ENCODE data around the gene PRPF31. TPM values are rescaled to one million over a fixed set of nuclear protein-coding genes. Genes with fewer than 3 reads are reported as not detected.

Gene PRPF31
- total and polyA plus RNA-seq, 2 of the 13 experiments (the other 11 are each of a cell fraction or from before 2014, with no cell fraction given), result 23.8 to 63.8 TPM

- TF ChIP-seq, protein P1, sequence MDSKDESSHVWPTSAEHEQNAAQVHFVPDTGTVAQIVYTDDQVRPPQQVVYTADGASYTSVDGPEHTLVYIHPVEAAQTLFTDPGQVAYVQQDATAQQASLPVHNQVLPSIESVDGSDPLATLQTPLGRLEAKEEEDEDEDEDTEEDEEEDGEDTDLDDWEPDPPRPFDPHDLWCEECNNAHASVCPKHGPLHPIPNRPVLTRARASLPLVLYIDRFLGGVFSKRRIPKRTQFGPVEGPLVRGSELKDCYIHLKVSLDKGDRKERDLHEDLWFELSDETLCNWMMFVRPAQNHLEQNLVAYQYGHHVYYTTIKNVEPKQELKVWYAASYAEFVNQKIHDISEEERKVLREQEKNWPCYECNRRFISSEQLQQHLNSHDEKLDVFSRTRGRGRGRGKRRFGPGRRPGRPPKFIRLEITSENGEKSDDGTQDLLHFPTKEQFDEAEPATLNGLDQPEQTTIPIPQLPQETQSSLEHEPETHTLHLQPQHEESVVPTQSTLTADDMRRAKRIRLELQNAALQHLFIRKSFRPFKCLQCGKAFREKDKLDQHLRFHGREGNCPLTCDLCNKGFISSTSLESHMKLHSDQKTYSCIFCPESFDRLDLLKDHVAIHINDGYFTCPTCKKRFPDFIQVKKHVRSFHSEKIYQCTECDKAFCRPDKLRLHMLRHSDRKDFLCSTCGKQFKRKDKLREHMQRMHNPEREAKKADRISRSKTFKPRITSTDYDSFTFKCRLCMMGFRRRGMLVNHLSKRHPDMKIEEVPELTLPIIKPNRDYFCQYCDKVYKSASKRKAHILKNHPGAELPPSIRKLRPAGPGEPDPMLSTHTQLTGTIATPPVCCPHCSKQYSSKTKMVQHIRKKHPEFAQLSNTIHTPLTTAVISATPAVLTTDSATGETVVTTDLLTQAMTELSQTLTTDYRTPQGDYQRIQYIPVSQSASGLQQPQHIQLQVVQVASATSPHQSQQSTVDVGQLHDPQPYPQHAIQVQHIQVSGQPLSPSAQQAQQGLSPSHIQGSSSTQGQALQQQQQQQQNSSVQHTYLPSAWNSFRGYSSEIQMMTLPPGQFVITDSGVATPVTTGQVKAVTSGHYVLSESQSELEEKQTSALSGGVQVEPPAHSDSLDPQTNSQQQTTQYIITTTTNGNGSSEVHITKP (CRISPR knock-in tag; IDR thresholded peaks at IDR 0.05; ENCODE audit: low read depth), result peak; percentile 18; the same call in 1 of the 2 replicates
- 0 out of 2 replicates have a peak, but pooled peaks have one; percentile 51 for TF ChIP-seq KIAA2018 (CRISPR knock-in tag; IDR thresholded peaks at IDR 0.05; ENCODE audit: borderline replicate concordance)
- TF ChIP-seq EED (CRISPR knock-in tag; IDR thresholded peaks at IDR 0.05), result no peak
- no peak for TF ChIP-seq LBX2 (CRISPR knock-in tag; IDR thresholded peaks at IDR 0.05; ENCODE audit: borderline replicate concordance)
- no peak for TF ChIP-seq SP5 (CRISPR knock-in tag; IDR thresholded peaks at IDR 0.05; ENCODE audit: borderline replicate concordance, low read depth)
- TF ChIP-seq, protein P2, sequence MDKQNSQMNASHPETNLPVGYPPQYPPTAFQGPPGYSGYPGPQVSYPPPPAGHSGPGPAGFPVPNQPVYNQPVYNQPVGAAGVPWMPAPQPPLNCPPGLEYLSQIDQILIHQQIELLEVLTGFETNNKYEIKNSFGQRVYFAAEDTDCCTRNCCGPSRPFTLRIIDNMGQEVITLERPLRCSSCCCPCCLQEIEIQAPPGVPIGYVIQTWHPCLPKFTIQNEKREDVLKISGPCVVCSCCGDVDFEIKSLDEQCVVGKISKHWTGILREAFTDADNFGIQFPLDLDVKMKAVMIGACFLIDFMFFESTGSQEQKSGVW (CRISPR knock-in tag; IDR thresholded peaks at IDR 0.05; ENCODE audit: borderline replicate concordance), result no peak
- TF ChIP-seq KLF12 (CRISPR knock-in tag; IDR thresholded peaks at IDR 0.05; ENCODE audit: borderline replicate concordance), result 0 out of 2 replicates have a peak, but pooled peaks have one; percentile 63
- peak; percentile 95; the same call in 1 of the 2 replicates for TF ChIP-seq ZNF34 (CRISPR knock-in tag; IDR thresholded peaks at IDR 0.05; ENCODE audit: borderline replicate concordance)
- TF ChIP-seq, protein P3, sequence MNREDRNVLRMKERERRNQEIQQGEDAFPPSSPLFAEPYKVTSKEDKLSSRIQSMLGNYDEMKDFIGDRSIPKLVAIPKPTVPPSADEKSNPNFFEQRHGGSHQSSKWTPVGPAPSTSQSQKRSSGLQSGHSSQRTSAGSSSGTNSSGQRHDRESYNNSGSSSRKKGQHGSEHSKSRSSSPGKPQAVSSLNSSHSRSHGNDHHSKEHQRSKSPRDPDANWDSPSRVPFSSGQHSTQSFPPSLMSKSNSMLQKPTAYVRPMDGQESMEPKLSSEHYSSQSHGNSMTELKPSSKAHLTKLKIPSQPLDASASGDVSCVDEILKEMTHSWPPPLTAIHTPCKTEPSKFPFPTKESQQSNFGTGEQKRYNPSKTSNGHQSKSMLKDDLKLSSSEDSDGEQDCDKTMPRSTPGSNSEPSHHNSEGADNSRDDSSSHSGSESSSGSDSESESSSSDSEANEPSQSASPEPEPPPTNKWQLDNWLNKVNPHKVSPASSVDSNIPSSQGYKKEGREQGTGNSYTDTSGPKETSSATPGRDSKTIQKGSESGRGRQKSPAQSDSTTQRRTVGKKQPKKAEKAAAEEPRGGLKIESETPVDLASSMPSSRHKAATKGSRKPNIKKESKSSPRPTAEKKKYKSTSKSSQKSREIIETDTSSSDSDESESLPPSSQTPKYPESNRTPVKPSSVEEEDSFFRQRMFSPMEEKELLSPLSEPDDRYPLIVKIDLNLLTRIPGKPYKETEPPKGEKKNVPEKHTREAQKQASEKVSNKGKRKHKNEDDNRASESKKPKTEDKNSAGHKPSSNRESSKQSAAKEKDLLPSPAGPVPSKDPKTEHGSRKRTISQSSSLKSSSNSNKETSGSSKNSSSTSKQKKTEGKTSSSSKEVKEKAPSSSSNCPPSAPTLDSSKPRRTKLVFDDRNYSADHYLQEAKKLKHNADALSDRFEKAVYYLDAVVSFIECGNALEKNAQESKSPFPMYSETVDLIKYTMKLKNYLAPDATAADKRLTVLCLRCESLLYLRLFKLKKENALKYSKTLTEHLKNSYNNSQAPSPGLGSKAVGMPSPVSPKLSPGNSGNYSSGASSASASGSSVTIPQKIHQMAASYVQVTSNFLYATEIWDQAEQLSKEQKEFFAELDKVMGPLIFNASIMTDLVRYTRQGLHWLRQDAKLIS (CRISPR knock-in tag; IDR thresholded peaks at IDR 0.05), result no peak
These were observed at the start of gene PRPF31, which contains the start of gene TFPT (continued) for GRCh38 chr19:54115109-54116063.
